NT2/D1 (cell line): Measurements from ENCODE around the gene ROPN1.
"Not testable (repeated sequence)": the region's sequence is repeated elsewhere in the genome, so short reads cannot be mapped to it uniquely, and the experiment has no call there.

ENCODE experiments used
- YY1 ChIP-seq: IDR thresholded peaks from 2 replicates; pipeline ENCODE4 v1.6.1; 2011; ENCODE audit not compliant: insufficient read length, insufficient read depth
- ZNF274 ChIP-seq: IDR thresholded peaks from 2 replicates; pipeline ENCODE4 v1.6.1; 2011; ENCODE audit warnings: mild to moderate bottlenecking, low read depth, low read length

- TF ChIP-seq ZNF274, YY1: not testable (repeated sequence)
Observed at GRCh38 chr3:124016483-124016882, 24.6 kb upstream of the ROPN1 start.
